Endothelial cell of umbilical vein (primary cell): ENCODE data around the gene ACSBG1. TPM values are rescaled to one million over a fixed set of nuclear protein-coding genes. Genes with fewer than 3 reads are reported as not detected.

Source experiments
- BruUV-seq: library from RNA; stranded (reverse); fragments of 400-500 nt; replicated peaks from 2 replicates; lab custom pipeline; 2021; lab: Mats Ljungman, UMichigan
- CTCF ChIA-PET: fragments of 300-600, 350-600 bp; sonication (Branson Sonifier 250); formaldehyde crosslinking; loops from one replicate; lab custom pipeline; 2021; ENCODE audit warnings: antibody characterized with exemption, inconsistent platforms; lab: Charles Lee
- POLR2A ChIA-PET: fragments of 300-600, 350-600 bp; sonication (Branson Sonifier 250); formaldehyde crosslinking; loops from one replicate; lab custom pipeline; 2021; ENCODE audit warnings: antibody characterized with exemption, inconsistent platforms; lab: Charles Lee
- DNase-seq: peaks from one replicate; pipeline ENCODE4 v3.0.0-alpha.2; 2011; ENCODE audit warnings: low read depth, low spot score
- FAIRE-seq: peaks from 2 replicates; lab custom pipeline; 2011; peaks lifted over from hg19 to GRCh38; lab: Jason Lieb, UNC
- H2AFZ ChIP-seq: 2 replicates; pipeline ENCODE4 v1.6.0; 2012; ENCODE audit warnings: low read depth, low read length, control low read depth, inconsistent platforms
- H3K27ac ChIP-seq: 2 replicates; pipeline ENCODE4 v1.5.1; 2011; ENCODE audit warnings: low read depth, mild to moderate bottlenecking, control low read depth, low read length, moderate library complexity; ENCODE audit not compliant: insufficient read depth
- H3K27me3 ChIP-seq, 2 experiments: 2 replicates each; pipeline versions ENCODE4 v1.6.0 to v1.6.1; 2011; ENCODE audit warnings: low read length in 2 of 2, mixed read lengths in 1 of 2; ENCODE audit not compliant: control insufficient read depth in 2 of 2, insufficient read depth in 2 of 2
- H3K36me3 ChIP-seq, 2 experiments: 2 replicates in 1 of 2; 3 replicates in 1 of 2; pipeline ENCODE4 v1.5.1; 2011; ENCODE audit warnings: low read length in 2 of 2, mild to moderate bottlenecking in 1 of 2, moderate library complexity in 1 of 2; ENCODE audit not compliant: control insufficient read depth in 2 of 2, insufficient read depth in 2 of 2; ENCODE audit errors: extremely low read depth in 1 of 2
- H3K4me1 ChIP-seq: 3 replicates; pipeline ENCODE4 v1.5.1; 2011; ENCODE audit warnings: mild to moderate bottlenecking, low read length; ENCODE audit not compliant: control insufficient read depth, insufficient read depth; ENCODE audit errors: extremely low read depth
- H3K4me2 ChIP-seq: 2 replicates; pipeline ENCODE4 v1.6.1; 2011; ENCODE audit warnings: low read length, control low read depth, mixed read lengths; ENCODE audit not compliant: insufficient read depth
- H3K4me3 ChIP-seq, 3 experiments: fragments of 200-600 bp in 1 of 3; sonication (generic), shearing (Covaris generic) in 1 of 3; replicated peaks in 1 of 3; 2 replicates each; pipeline ENCODE4 v1.5.1; 2011 to 2016; ENCODE audit warnings: control low read depth in 3 of 3, low read length in 3 of 3, mild to moderate bottlenecking in 2 of 3, inconsistent platforms in 1 of 3, low read depth in 1 of 3, moderate library complexity in 1 of 3; ENCODE audit not compliant: insufficient read depth in 1 of 3
- H3K79me2 ChIP-seq: 2 replicates; pipeline ENCODE4 v1.6.0; 2012; ENCODE audit warnings: low read length, inconsistent platforms; ENCODE audit not compliant: control insufficient read depth, insufficient read depth
- H3K9ac ChIP-seq: replicated peaks from 2 replicates; pipeline ENCODE3; 2011; ENCODE audit warnings: low read length, control low read depth; ENCODE audit not compliant: insufficient read depth; ENCODE audit errors: extremely low read depth
- H3K9me1 ChIP-seq: replicated peaks from 3 replicates; pipeline ENCODE4 v1.6.0; 2011; ENCODE audit warnings: mild to moderate bottlenecking, low read length; ENCODE audit not compliant: control insufficient read depth, insufficient read depth; ENCODE audit errors: extremely low read depth
- H3K9me3 ChIP-seq: replicated peaks from 2 replicates; pipeline ENCODE4 v1.5.1; 2012; ENCODE audit warnings: low read length, inconsistent platforms; ENCODE audit not compliant: control insufficient read depth, insufficient read depth
- H4K20me1 ChIP-seq: replicated peaks from 2 replicates; pipeline ENCODE3; 2011; ENCODE audit warnings: mild to moderate bottlenecking, low read length; ENCODE audit not compliant: control insufficient read depth, insufficient read depth; ENCODE audit errors: extremely low read depth
- CTCF ChIP-seq, 2 donors: IDR thresholded peaks; 1 replicate in 1 of 2; 2 replicates in 1 of 2; pipeline ENCODE4 v1.5.1; 2011; ENCODE audit warnings: low read length in 2 of 2, mild to moderate bottlenecking in 2 of 2, moderate library complexity in 2 of 2, control low read depth in 1 of 2, inconsistent platforms in 1 of 2, low read depth in 1 of 2; ENCODE audit not compliant: insufficient read depth in 1 of 2; ENCODE audit errors: extremely low read depth in 1 of 2
- EZH2 ChIP-seq: IDR thresholded peaks from 2 replicates; pipeline ENCODE4 v1.6.1; 2012; ENCODE audit warnings: borderline replicate concordance, low read depth, mild to moderate bottlenecking, moderate library complexity, low read length, inconsistent platforms; ENCODE audit not compliant: severe bottlenecking
- FOS ChIP-seq: IDR thresholded peaks from 2 replicates; pipeline ENCODE4 v1.6.1; 2011; ENCODE audit warnings: mild to moderate bottlenecking, low read length, moderate library complexity, borderline replicate concordance; ENCODE audit not compliant: insufficient read depth
- GATA2 ChIP-seq: IDR thresholded peaks from 2 replicates; pipeline ENCODE4 v1.7.0; 2011; ENCODE audit warnings: low read depth, mild to moderate bottlenecking, moderate library complexity, mixed read lengths, low read length; ENCODE audit not compliant: insufficient read length, insufficient read depth
- JUN ChIP-seq: IDR thresholded peaks from 2 replicates; pipeline ENCODE4 v1.6.1; 2011; ENCODE audit warnings: borderline replicate concordance, low read depth; ENCODE audit not compliant: insufficient read length, insufficient read depth
- MYC ChIP-seq: IDR thresholded peaks from one replicate; pipeline ENCODE4 v1.6.1; 2011; ENCODE audit warnings: mild to moderate bottlenecking, low read depth, low read length
- POLR2A ChIP-seq: IDR thresholded peaks from 2 replicates; pipeline ENCODE4 v1.6.1; 2012; ENCODE audit warnings: low read depth, mild to moderate bottlenecking, control low read depth, low read length
- POLR2AphosphoS5 ChIP-seq: IDR thresholded peaks from 2 replicates; pipeline ENCODE4 v1.6.1; 2012; ENCODE audit warnings: low read depth, mild to moderate bottlenecking, control low read depth, low read length, moderate library complexity; ENCODE audit not compliant: insufficient read depth
- dilution Hi-C: fragments of 300-500 bp; cut with MboI; formaldehyde crosslinking; loops from one replicate; pipeline ENCODE4 v1.15.0; 2019; ENCODE audit warnings: low sequenced_read_pairs; ENCODE audit not compliant: extremely low pct_ligation_motif_present
- intact Hi-C: fragments of 100-400 bp; cut with micrococcal nuclease; formaldehyde crosslinking; loops from one replicate; pipeline ENCODE4 v1.10.0; 2022
- polyA plus RNA-seq, 4 experiments: library from polyadenylated mRNA; depleted of rRNA in 3 of 4; stranded (reverse) in 3 of 4; unstranded in 1 of 4; fragments of >200 nt; gene quantifications; 2 replicates each; pipeline versions ENCODE4 v1.2.1 to v1.2.3, GENCODE V29; 2011 to 2012; ENCODE audit warnings: missing spikeins in 1 of 4
- total RNA-seq: library from RNA; stranded (reverse); gene quantifications from 2 replicates; pipeline ENCODE4 v1.2.3, GENCODE V29; 2021
- TF ChIP-seq, protein P1 (sequence below): IDR thresholded peaks from 2 replicates; pipeline ENCODE4 v1.6.1; 2011; ENCODE audit not compliant: insufficient read depth, insufficient read length

Gene ACSBG1
- total and polyA plus RNA-seq, 2 donors (not counting 3 experiments of a cell fraction or from before 2014, with no cell fraction given): not detected

GRCh38 chr15:78272776-78273175 is 38.4 kb upstream of the ACSBG1 start:
- Histone ChIP-seq H3K4me3 (no peak overlapping the region), H3K9me3 (no peaks in the 10 kb centered on the region), H3K9me1 (no peaks in the 10 kb centered on the region), H3K9ac (no peak overlapping the region), H3K27ac (no peak overlapping the region), H3K27me3 (no peaks in the 10 kb centered on the region), H3K4me1 (no peaks in the 10 kb centered on the region), H3K36me3 (peaks cover 2 to 4% of the 10 kb centered on the region in 2 experiments), H4K20me1 (no peaks in the 10 kb centered on the region), H3K79me2 (peaks cover 3% of the 10 kb centered on the region), H2AFZ (no peak overlapping the region), H3K4me2 (no peak overlapping the region)
- FAIRE-seq (no peak), DNase-seq (no peak)
- dilution Hi-C loops (no loop called here), intact Hi-C loops (no loop called here)
- TF ChIP-seq MYC (no peak), POLR2A (no peak), JUN (no peak), FOS (no peak), CTCF (IDR thresholded peaks at IDR 0.05; ENCODE audit: extremely low read depth in 1 of 2, insufficient read depth in 1 of 2, low read depth in 1 of 2, low read length in 2 of 2) (no peak), GATA2 (no peak), EZH2 (no peak), POLR2AphosphoS5 (no peak)
- TF ChIP-seq, protein P1, sequence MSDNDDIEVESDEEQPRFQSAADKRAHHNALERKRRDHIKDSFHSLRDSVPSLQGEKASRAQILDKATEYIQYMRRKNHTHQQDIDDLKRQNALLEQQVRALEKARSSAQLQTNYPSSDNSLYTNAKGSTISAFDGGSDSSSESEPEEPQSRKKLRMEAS: no peak
- POLR2A ChIA-PET: no interaction called here
- CTCF ChIA-PET: interaction anchor here (1.5 to 1.6 kb wide), 2 partner anchors 27 to 35 kb away, joined by 3 to 5 read pairs; partner anchors contain the start of gene SKIC8
- BruUV-seq: no TSS peak
